Right hindlimb (tissue), 1 donor: ENCODE measurements around the gene TAS2R38.
"Not testable (repeated sequence)": the region's sequence is repeated elsewhere in the genome, so short reads cannot be mapped to it uniquely, and the experiment has no call there.

Source experiments
- DNase-seq: peaks from one replicate; pipeline ENCODE4 v3.0.0-alpha.2; 2018

Gene TAS2R38

GRCh38 chr7:141973673-141974072 lies at the start of gene TAS2R38:
Gene TAS2R38 (minus strand): TSS chr7:141973773. CDS start chr7:141973689, 84 bp downstream.
- no peak for DNase-seq

GRCh38 chr7:142018154-142018553 lies 44.6 kb upstream of the TAS2R38 start:
- DNase-seq, result no peak

DNA sequence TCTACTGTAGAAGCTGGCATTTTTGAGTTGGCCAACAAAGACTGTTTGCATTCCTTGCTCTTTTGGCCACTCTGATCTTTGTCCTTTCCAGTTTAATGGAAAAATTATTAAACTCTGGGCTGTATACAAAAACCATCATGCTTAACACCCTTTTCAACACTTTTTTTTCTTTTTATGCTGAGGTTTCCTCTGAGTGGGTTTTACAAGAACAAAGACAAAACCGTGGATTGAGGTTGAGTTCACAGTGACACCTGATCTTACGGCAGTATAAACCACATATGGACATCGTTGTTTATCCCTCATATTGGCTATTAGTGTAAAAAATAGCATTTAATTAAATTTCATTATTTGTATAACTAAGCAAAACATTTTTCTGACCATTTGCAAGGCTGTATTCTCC lies 43.9 kb upstream of the TAS2R38 start:
- DNase-seq, result no peak

GRCh38 chr7:142012825-142013511 lies 39.4 kb upstream of the TAS2R38 start:
- DNase-seq, result no peak

DNA sequence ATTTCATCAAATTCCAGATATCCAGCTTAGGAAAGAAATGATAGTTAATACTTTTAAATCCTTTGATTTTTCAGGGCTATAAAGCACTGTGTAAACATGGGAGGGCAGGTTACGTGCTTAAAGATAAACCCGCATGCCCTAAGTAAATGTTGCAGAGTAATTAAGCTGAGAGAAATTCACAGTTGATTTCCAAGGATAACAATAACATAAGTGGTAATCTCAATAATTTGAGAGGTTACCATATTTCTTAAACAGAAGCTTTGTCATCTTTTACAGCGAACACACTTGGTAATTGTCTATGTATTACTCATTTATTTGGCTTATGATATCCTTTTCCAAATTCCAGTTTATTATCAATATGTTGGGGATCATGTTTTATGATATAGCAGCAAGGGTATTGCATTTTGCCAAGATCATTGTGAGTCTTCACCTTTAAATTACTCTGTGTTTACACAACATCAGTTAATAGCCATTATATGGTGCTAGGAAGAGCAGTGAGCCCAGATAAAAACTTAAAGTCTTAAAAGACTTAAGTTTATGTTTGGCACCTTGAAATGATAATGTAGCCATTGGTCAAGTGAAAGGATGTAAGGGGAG lies 37.5 kb upstream of the TAS2R38 start:
- DNase-seq, result no peak

- no peak for DNase-seq
These were observed 35.6 kb upstream of the TAS2R38 start for GRCh38 chr7:142009187-142009586.

DNA sequence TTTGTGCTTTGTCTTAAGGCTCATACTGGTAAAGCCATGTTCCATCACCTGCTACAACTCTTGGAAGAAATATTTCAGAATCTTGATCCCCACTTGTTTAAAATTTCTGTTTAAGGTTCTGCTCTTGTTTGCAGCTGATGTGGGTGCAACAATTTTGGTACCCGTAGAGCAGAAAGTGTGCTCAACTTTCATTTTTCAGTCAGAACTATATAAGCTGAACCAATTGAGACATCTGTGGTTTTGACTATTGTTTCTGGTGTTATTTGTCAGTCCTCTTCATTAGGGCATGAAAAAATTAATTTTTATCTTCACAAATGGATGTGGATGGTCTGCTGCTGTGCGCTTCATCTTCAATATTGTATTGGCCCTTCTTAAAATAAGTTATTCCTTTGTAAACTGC lies 33.0 kb upstream of the TAS2R38 start:
- no peak for DNase-seq

GRCh38 chr7:142002179-142002578 lies 28.6 kb upstream of the TAS2R38 start:
- no peak for DNase-seq

GRCh38 chr7:142001163-142001874 lies 27.7 kb upstream of the TAS2R38 start:
- no peak for DNase-seq

DNA sequence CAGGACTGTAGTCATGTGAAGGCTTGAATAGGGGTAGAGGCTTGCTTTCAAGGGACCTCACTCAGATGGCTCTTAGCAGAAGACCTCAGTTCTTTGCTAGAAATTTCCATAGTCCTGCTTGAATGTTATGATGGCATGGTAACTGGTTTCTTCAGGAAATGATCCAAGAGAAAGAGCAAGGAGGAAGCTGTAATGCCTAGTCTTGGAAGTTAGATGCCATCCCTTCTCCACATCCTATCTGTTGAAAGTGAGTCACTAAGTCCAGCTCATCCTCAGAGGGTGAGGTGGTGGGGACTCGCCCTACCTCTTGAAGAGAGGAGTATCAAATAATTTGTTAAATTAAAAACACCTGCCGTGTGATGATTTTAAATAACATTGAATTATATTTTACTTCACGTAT lies 26.7 kb upstream of the TAS2R38 start:
- no peak for DNase-seq

- DNase-seq, result no peak
These were observed 25.6 kb upstream of the TAS2R38 start for GRCh38 chr7:141999058-141999623.

DNA sequence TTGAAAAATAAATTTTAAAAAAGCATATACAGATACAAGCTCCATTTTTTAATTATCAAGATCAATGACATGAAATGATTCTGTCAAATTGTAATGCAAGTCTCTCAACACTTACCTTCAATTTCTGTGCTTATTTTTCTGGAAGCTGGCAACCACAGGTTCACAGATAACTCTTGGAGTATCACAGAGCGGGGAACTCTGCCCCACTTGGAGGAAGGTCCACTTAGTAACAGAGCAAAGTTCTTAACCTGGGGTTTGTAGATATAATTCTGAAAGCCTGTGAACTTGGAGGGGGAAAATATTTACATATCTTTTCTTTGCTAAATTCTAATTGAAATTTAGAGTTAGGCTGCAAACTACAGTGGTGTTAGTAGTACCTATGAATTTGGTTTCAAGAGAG lies 19.8 kb upstream of the TAS2R38 start:
- no peak for DNase-seq

GRCh38 chr7:141992688-141993087 lies 19.1 kb upstream of the TAS2R38 start:
- DNase-seq, result no peak

GRCh38 chr7:141992156-141992555 lies 18.6 kb upstream of the TAS2R38 start:
- no peak for DNase-seq

DNA sequence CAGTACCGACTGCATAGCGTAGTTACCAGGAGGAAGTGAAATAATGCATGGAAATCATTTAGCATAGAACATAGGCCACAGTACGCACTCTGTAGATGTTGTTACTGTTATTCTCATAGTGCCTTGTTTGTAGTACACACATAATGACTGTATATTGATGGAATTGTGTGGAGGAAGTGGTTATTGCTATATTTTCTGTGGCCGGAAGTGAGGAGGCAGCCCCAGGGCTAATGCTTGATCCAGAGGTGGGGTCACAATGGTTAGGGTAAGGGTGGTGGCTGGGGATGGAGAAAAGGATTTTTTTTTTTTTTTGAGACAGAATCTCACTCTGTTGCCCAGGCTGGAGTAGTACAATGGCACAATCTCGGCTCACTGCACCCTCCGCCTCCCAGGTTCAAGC lies 17.6 kb upstream of the TAS2R38 start:
- no peak for DNase-seq

DNA sequence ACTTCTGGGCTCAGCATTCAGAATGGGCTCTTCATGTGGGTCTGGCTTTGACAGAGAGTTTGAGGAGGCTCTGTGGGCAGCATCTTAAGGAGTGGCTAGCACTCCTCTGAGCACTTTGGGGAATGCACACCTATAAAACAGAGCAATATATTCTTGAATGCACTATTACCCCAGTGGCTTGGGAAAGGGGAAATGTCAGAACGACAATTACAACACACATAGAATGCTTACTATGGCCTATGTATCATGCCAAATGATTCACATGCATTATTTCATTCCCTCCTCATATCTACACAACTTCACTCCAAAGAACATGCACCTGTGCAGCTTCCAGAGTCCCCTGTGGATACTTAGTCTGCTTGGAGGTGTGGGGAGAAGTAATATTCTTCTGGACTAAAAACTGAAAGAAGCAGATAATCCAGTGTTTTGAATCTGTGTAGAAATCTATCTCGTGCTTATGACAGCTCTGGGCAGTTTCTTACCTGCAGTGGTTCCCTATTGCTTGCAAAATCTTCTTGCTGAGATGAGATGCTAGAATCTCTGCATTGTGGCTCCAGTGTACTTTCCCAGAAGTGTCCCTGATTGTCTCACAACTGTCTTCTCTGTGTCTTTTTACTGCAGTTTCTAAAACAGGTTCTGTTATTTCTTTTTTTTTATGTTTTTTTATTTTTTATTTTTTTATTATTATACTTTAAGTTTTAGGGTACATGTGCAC lies 16.6 kb upstream of the TAS2R38 start:
- no peak for DNase-seq

- not testable (repeated sequence) for DNase-seq
These were observed 14.2 kb upstream of the TAS2R38 start for GRCh38 chr7:141987803-141988202.

GRCh38 chr7:141986923-141987322 lies 13.3 kb upstream of the TAS2R38 start:
- no peak for DNase-seq

DNA sequence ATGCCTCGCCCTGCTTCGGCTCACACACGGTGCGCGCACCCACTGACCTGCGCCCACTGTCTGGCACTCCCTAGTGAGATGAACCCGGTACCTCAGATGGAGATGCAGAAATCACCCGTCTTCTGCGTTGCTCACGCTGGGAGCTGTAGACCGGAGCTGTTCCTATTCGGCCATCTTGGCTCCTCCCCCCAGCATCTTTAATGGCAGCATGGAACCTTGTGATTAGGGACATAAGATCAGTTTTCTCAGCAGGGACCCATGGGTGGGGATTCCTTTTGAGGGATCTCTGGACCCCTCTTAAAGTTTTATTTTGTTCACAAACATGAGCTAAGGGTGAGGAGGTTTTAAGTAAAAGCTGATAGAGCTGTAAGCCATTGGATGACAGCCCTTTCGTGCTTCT lies 12.4 kb upstream of the TAS2R38 start:
- DNase-seq, result not testable (repeated sequence)

GRCh38 chr7:141979568-141979967 lies 6.0 kb upstream of the TAS2R38 start:
- DNase-seq, result no peak

- no peak for DNase-seq
These were observed 4.8 kb upstream of the TAS2R38 start for GRCh38 chr7:141978351-141978750.

- no peak for DNase-seq
These were observed 3.1 kb upstream of the TAS2R38 start for GRCh38 chr7:141976524-141977245.
